Measurements from ENCODE around the gene CD40. TPM values are rescaled to one million over a fixed set of nuclear protein-coding genes. Genes with fewer than 3 reads are reported as not detected.

The CD40 gene
- total RNA-seq, 1 experiment from 2014 or later, result 7.8 TPM

DNA sequence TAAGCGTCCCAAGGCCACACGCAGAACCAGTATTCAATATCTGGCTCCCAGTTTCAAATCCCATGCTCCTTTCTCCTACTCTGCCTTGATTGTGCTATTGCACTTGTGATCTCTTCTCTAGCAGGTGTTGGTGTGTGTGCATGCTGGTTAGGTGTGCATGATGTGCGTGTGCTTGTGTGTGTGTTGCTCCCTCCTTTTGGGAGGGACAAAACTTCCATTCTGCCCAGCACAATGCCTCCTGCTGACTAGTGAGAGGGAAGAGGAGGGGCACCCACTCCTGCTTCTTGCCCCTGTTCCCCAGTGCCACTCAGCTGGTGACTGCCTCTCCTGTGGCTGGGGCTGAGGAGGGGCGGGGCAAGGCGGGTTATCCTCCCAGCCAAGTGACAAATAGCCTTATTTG lies 19.7 kb downstream of the CD40 start:
- no peaks in the 10 kb centered on the region; a peak in 1 of 5 replicates for H3K9me3 Mint-ChIP-seq

More for the DNA sequence above, 19.7 kb downstream of the CD40 start:
- Histone ChIP-seq H2AK5ac (ENCODE audit: insufficient read length, low read length) (no peak overlapping the region), H4K8ac (replicated peaks; ENCODE audit: insufficient read length, low read depth, low read length) (no peak overlapping the region), H3K23me2 (ENCODE audit: insufficient read length, low read depth, low read length, poor library complexity, severe bottlenecking) (no peaks in the 10 kb centered on the region), H3K4me2 (ENCODE audit: insufficient read depth, insufficient read length, low read length) (no peak overlapping the region), H4K91ac (ENCODE audit: insufficient read length, low read depth, low read length) (no peak overlapping the region), H3K23ac (ENCODE audit: insufficient read length, low read depth, low read length) (no peak overlapping the region), H3K56ac (ENCODE audit: insufficient read length, low read depth, low read length) (no peak overlapping the region), H3K27ac (ENCODE audit: insufficient read length, low read depth, low read length) (no peak overlapping the region), H2BK20ac (ENCODE audit: low read depth, low read length, poor library complexity, severe bottlenecking) (no peak overlapping the region), H4K5ac (ENCODE audit: insufficient read length, low read depth, low read length) (no peak overlapping the region), H2BK15ac (ENCODE audit: low read depth, low read length) (no peak overlapping the region), H3K18ac (ENCODE audit: insufficient read length, low read depth, low read length) (no peak overlapping the region), H3T11ph (ENCODE audit: low read length) (no peak overlapping the region), H3K9me3 (ENCODE audit: control insufficient read depth, low read depth, low read length) (no peaks in the 10 kb centered on the region), H2BK12ac (ENCODE audit: insufficient read length, low read depth, low read length) (no peak overlapping the region), H3K27me3 (ENCODE audit: insufficient read depth, low read length) (no peaks in the 10 kb centered on the region), H2BK120ac (ENCODE audit: low read depth, low read length, poor library complexity, severe bottlenecking) (no peak overlapping the region), H3K79me1 (ENCODE audit: insufficient read depth, low read depth, low read length, poor library complexity, severe bottlenecking) (no peaks in the 10 kb centered on the region), H2BK5ac (ENCODE audit: insufficient read length, low read length) (no peak overlapping the region), H3K4ac (ENCODE audit: low read depth, low read length) (no peak overlapping the region), H4K20me1 (ENCODE audit: control insufficient read depth, insufficient read depth, insufficient read length) (no peaks in the 10 kb centered on the region), H3K9ac (ENCODE audit: extremely low read depth, insufficient read length, low read length) (no peak overlapping the region), H3K4me1 (ENCODE audit: insufficient read depth, low read length) (no peaks in the 10 kb centered on the region), H2AFZ (ENCODE audit: low read length) (no peak overlapping the region), H3K79me2 (ENCODE audit: insufficient read depth, low read length) (no peaks in the 10 kb centered on the region), H3K14ac (ENCODE audit: insufficient read depth, low read length) (no peak overlapping the region)
- Mint-ChIP-seq H3K36me3 (ENCODE audit: insufficient read depth in 1 of 3, low read depth in 3 of 3) (no peaks in the 10 kb centered on the region), H3K27me3 (ENCODE audit: low read depth) (peaks cover 27% of the 10 kb centered on the region), H3K4me1 (peaks cover 29 to 47% of the 10 kb centered on the region in 2 experiments), H3K27ac (no peak overlapping the region), H3K4me3 (no peak overlapping the region)
- WGBS (ENCODE audit: extremely low coverage, insufficient read length, low lambda C conversion rate), result no CpG with 5 or more reads among the region's 5 CpGs
- TF ChIP-seq CTCF (conservative IDR thresholded peaks at IDR 0.05), result no peak
- DNase-seq, result no peak
